NCI-H748 treated with DMSO at 0.1 percent for 48 hours (cell line): ENCODE measurements around the gene MBD3L1.
A peak's percentile ranks its signal among the peaks of the same experiment; 100 is the strongest.

Experiments used
- DNase-seq: peaks from one replicate; lab custom pipeline; 2025; lab: John Stamatoyannopoulos, UW

MBD3L1 gene

GRCh38 chr19:8832132-8833021 lies at the start of gene MBD3L1, which contains the start of gene ZNF558:
Gene MBD3L1 (plus strand): TSS chr19:8832377. CDS start chr19:8842679, 10,302 bp downstream.
Gene ZNF558 (minus strand): TSS chr19:8832304. CDS start chr19:8822659, 9,645 bp downstream.
- peak; percentile 86 for DNase-seq

- no peak for DNase-seq
These were observed 37.4 kb upstream of the MBD3L1 start for GRCh38 chr19:8794823-8795222.

- DNase-seq = no peak
These were observed 25.5 kb upstream of the MBD3L1 start for GRCh38 chr19:8806661-8807060.

GRCh38 chr19:8811315-8812172 lies 20.6 kb upstream of the MBD3L1 start:
- no peak for DNase-seq

GRCh38 chr19:8814176-8814575 lies 18.0 kb upstream of the MBD3L1 start:
- no peak for DNase-seq

- DNase-seq = no peak
These were observed 16.4 kb upstream of the MBD3L1 start for GRCh38 chr19:8815780-8816179.

- no peak for DNase-seq
These were observed 11.9 kb upstream of the MBD3L1 start for GRCh38 chr19:8820234-8820633.

- no peak for DNase-seq
These were observed 10.4 kb upstream of the MBD3L1 start for GRCh38 chr19:8821748-8822241.

GRCh38 chr19:8826371-8826770 lies 5.8 kb upstream of the MBD3L1 start:
- no peak for DNase-seq

- no peak for DNase-seq
These were observed 4.9 kb upstream of the MBD3L1 start for GRCh38 chr19:8827277-8827676.

- no peak for DNase-seq
These were observed 804 bp upstream of the MBD3L1 start for GRCh38 chr19:8831373-8831772.

GRCh38 chr19:8831832-8832131 lies 395 bp upstream of the MBD3L1 start:
- no peak for DNase-seq

GRCh38 chr19:8835446-8835845 lies 3.3 kb downstream of the MBD3L1 start:
- no peak for DNase-seq

- no peak for DNase-seq
These were observed 3.7 kb downstream of the MBD3L1 start for GRCh38 chr19:8835877-8836276.

GRCh38 chr19:8840708-8841107 lies 8.5 kb downstream of the MBD3L1 start:
- no peak for DNase-seq

- no peak for DNase-seq
These were observed 14.6 kb downstream of the MBD3L1 start for GRCh38 chr19:8846819-8847218.

GRCh38 chr19:8849232-8849631 lies 17.1 kb downstream of the MBD3L1 start:
- DNase-seq = no peak

- no peak for DNase-seq
These were observed 18.3 kb downstream of the MBD3L1 start for GRCh38 chr19:8850488-8850887.

GRCh38 chr19:8858260-8858659 lies 26.1 kb downstream of the MBD3L1 start:
- no peak for DNase-seq

- no peak for DNase-seq
These were observed 34.2 kb downstream of the MBD3L1 start for GRCh38 chr19:8866344-8866743.

GRCh38 chr19:8877854-8878705 lies 45.9 kb downstream of the MBD3L1 start:
- no peak for DNase-seq
